NB4 (cell line): ENCODE measurements around the gene GINS2.

Source experiments
- DNase-seq: peaks from one replicate; pipeline ENCODE4 v3.0.0; 2010; ENCODE audit warnings: low read depth
- H3K4me3 ChIP-seq: one replicate; pipeline ENCODE4 v1.5.1; 2011; ENCODE audit warnings: mild to moderate bottlenecking, low read depth, low read length, moderate library complexity
- CTCF ChIP-seq: IDR thresholded peaks from one replicate; pipeline ENCODE4 v1.5.1; 2012; ENCODE audit warnings: low read depth, low read length
- MAX ChIP-seq: IDR thresholded peaks from 2 replicates; pipeline ENCODE4 v1.6.1; 2011; ENCODE audit warnings: low read depth, low read length
- MYC ChIP-seq: IDR thresholded peaks from 2 replicates; pipeline ENCODE4 v1.6.1; 2011; ENCODE audit warnings: low read depth, low read length
- POLR2A ChIP-seq: IDR thresholded peaks from 2 replicates; pipeline ENCODE4 v1.6.1; 2011; ENCODE audit warnings: mild to moderate bottlenecking; ENCODE audit not compliant: insufficient read length; ENCODE audit errors: extremely low read depth

The GINS2 gene

GRCh38 chr16:85640254-85640558 lies 48.5 kb downstream of the GINS2 start:
- H3K4me3 ChIP-seq: no peak overlapping the region
- DNase-seq: no peak
- TF ChIP-seq MAX (no peak), CTCF (no peak), POLR2A (no peak), MYC (no peak)

- TF ChIP-seq MYC (no peak), POLR2A (no peak), CTCF (no peak), MAX (no peak)
- H3K4me3 ChIP-seq: no peak overlapping the region
- no peak for DNase-seq
Observed at GRCh38 chr16:85639529-85640253, 49.1 kb downstream of the GINS2 start.

- no peak for DNase-seq
- TF ChIP-seq CTCF (no peak), MYC (no peak), POLR2A (no peak), MAX (no peak)
- H3K4me3 ChIP-seq: no peak overlapping the region
Observed at GRCh38 chr16:85638695-85639409, 49.9 kb downstream of the GINS2 start.

- TF ChIP-seq POLR2A: no peak
- no peak for TF ChIP-seq MAX
- TF ChIP-seq CTCF: no peak
- no peak for TF ChIP-seq MYC
- no peak for DNase-seq
- no peak overlapping the region for H3K4me3 ChIP-seq
Observed at GRCh38 chr16:85637808-85638647, 50.7 kb downstream of the GINS2 start.

GRCh38 chr16:85637061-85637807 lies 51.5 kb downstream of the GINS2 start:
- no peak overlapping the region for H3K4me3 ChIP-seq
- no peak for DNase-seq
- TF ChIP-seq POLR2A: no peak
